K562 (cell line): Measurements from ENCODE around the gene FLCN. TPM values are rescaled to one million over a fixed set of nuclear protein-coding genes. Genes with fewer than 3 reads are reported as not detected.

ENCODE experiments used
- ATAC-seq: fragments of 200-7000 bp; cut with Tn5 transposase; 3 replicates; pipeline ENCODE4 v1.9.1; 2020; ENCODE audit warnings: moderate library complexity
- BruUV-seq: library from RNA; stranded (reverse); fragments of 400-500 nt; replicated peaks from 2 replicates; lab custom pipeline; 2021; lab: Mats Ljungman, UMichigan
- CTCF ChIA-PET: fragments of 300-600 bp; formaldehyde crosslinking; extraction: SDS; loops from one replicate; lab custom pipeline; 2021; ENCODE audit warnings: low intra/inter-chr PET ratio; lab: Yijun Ruan, JAX
- POLR2A ChIA-PET: fragments of 300-600, 350-650 bp; sonication (Branson Sonifier 250); formaldehyde crosslinking; extraction: SDS; loops from one replicate; lab custom pipeline; 2021; ENCODE audit warnings: antibody characterized with exemption, inconsistent platforms; lab: Yijun Ruan, JAX
- DNase-seq, 4 experiments: peaks; one replicate each; pipeline versions ENCODE4 v3.0.0 to v3.0.0-alpha.2; 2011 to 2018; ENCODE audit warnings: low spot score in 3 of 4, mixed read lengths in 3 of 4; ENCODE audit errors: extremely low read depth in 1 of 4
- FAIRE-seq: peaks from 2 replicates; lab custom pipeline; 2011; peaks lifted over from hg19 to GRCh38; lab: Jason Lieb, UNC
- H2AFZ ChIP-seq: 2 replicates; pipeline ENCODE4 v1.6.0; 2011; ENCODE audit warnings: low read depth, low read length, control low read depth, inconsistent platforms
- H3K27ac ChIP-seq: fragments of 200-600 bp; 3 replicates; pipeline ENCODE4 v1.8.0; 2011; ENCODE audit warnings: low read depth, mild to moderate bottlenecking, control low read depth, inconsistent platforms, low read length, moderate library complexity, mixed read lengths; ENCODE audit errors: extremely low read depth
- H3K27me3 ChIP-seq, 2 experiments: fragments of 300-600 bp in 1 of 2; 2 replicates in 1 of 2; 3 replicates in 1 of 2; pipeline versions ENCODE4 v1.6.0 to v1.8.0; 2011; ENCODE audit warnings: inconsistent platforms in 2 of 2, low read length in 2 of 2, mild to moderate bottlenecking in 1 of 2, mixed read lengths in 1 of 2, moderate library complexity in 1 of 2; ENCODE audit not compliant: control insufficient read depth in 2 of 2, insufficient read depth in 2 of 2
- H3K36me3 ChIP-seq: fragments of 300-600 bp; 3 replicates; pipeline ENCODE4 v1.8.0; 2011; ENCODE audit warnings: mild to moderate bottlenecking, low read length, inconsistent platforms; ENCODE audit not compliant: control insufficient read depth, insufficient read depth
- H3K4me1 ChIP-seq, 2 experiments: fragments of 200-600 bp in 1 of 2; replicated peaks in 1 of 2; 2 replicates in 1 of 2; 3 replicates in 1 of 2; pipeline versions ENCODE4 v1.5.1 to v1.8.0; 2011; ENCODE audit warnings: inconsistent platforms in 2 of 2, low read length in 2 of 2, mild to moderate bottlenecking in 1 of 2, mixed read lengths in 1 of 2, moderate library complexity in 1 of 2; ENCODE audit not compliant: control insufficient read depth in 2 of 2, insufficient read depth in 2 of 2
- H3K4me2 ChIP-seq: 2 replicates; pipeline ENCODE4 v1.6.1; 2011; ENCODE audit warnings: low read length, control low read depth, inconsistent platforms, mixed read lengths; ENCODE audit not compliant: insufficient read depth
- H3K4me3 ChIP-seq: fragments of 200-600 bp; sonication (generic), shearing (Covaris generic); 2 replicates; pipeline ENCODE4 v1.5.1; 2016; ENCODE audit warnings: control low read depth, inconsistent platforms
- H3K79me2 ChIP-seq: fragments of 200-600 bp; 3 replicates; pipeline ENCODE4 v1.8.0; 2011; ENCODE audit warnings: low read length, inconsistent platforms; ENCODE audit not compliant: control insufficient read depth, insufficient read depth
- H3K9ac ChIP-seq, 2 experiments: 2 replicates each; pipeline versions ENCODE4 v1.6.0 to v1.6.1; 2011; ENCODE audit warnings: low read depth in 2 of 2, low read length in 2 of 2, control low read depth in 1 of 2, inconsistent platforms in 1 of 2, mild to moderate bottlenecking in 1 of 2, mixed read lengths in 1 of 2; ENCODE audit not compliant: insufficient read depth in 1 of 2
- H3K9me1 ChIP-seq: one replicate; pipeline ENCODE4 v1.6.0; 2011; ENCODE audit warnings: inconsistent platforms, mild to moderate bottlenecking, low read length, moderate library complexity; ENCODE audit not compliant: control insufficient read depth, insufficient read depth
- H3K9me3 ChIP-seq: replicated peaks from 2 replicates; pipeline ENCODE4 v1.5.1; 2011; ENCODE audit warnings: low read depth, low read length, inconsistent platforms; ENCODE audit not compliant: control insufficient read depth, insufficient read depth
- H4K20me1 ChIP-seq: replicated peaks from 2 replicates; pipeline ENCODE4 v1.6.1; 2011; ENCODE audit warnings: low read length, inconsistent platforms, mixed read lengths; ENCODE audit not compliant: control insufficient read depth, insufficient read depth
- GTF2A2 ChIP-seq: IDR thresholded peaks from 2 replicates; pipeline ENCODE4 v1.6.1; 2016; ENCODE audit warnings: mild to moderate bottlenecking, missing genetic modification characterization, missing compliant biosample characterization
- HEY1 ChIP-seq: fragments of 250-450 bp; sonication (Bioruptor Pico); IDR thresholded peaks from 2 replicates; pipeline ENCODE4 v1.5.0; 2020; ENCODE audit warnings: mild to moderate bottlenecking, moderate library complexity, borderline replicate concordance
- MED1 ChIP-seq: sonication (generic); formaldehyde crosslinking; IDR thresholded peaks from 2 replicates; pipeline ENCODE4 v1.8.1; 2023; ENCODE audit warnings: missing genetic modification reagents, borderline replicate concordance
- NCOA6 ChIP-seq: fragments of 450-650 bp; IDR thresholded peaks from 2 replicates; pipeline ENCODE4 v1.6.1; 2017; ENCODE audit warnings: mild to moderate bottlenecking
- NFATC3 ChIP-seq: fragments of 450-650 bp; IDR thresholded peaks from 2 replicates; pipeline ENCODE4 v1.6.1; 2017; ENCODE audit warnings: mild to moderate bottlenecking
- RAD21 ChIP-seq, 2 experiments: fragments of 250-450 bp in 1 of 2; fragments of 450-650 bp in 1 of 2; sonication (Bioruptor Pico) in 1 of 2; formaldehyde crosslinking in 1 of 2; IDR thresholded peaks in 1 of 2; conservative IDR thresholded peaks in 1 of 2; 2 replicates each; pipeline versions ENCODE4 v1.4.0 to v1.8.0; 2020 to 2022; ENCODE audit warnings: mild to moderate bottlenecking in 2 of 2, moderate library complexity in 1 of 2
- RFX5 ChIP-seq: IDR thresholded peaks from 2 replicates; pipeline ENCODE4 v1.6.1; 2011; ENCODE audit warnings: low read depth, mild to moderate bottlenecking, improper control_type of control experiment, low read length
- SAFB ChIP-seq: fragments of 200-400 bp; formaldehyde crosslinking; IDR thresholded peaks from 2 replicates; pipeline ENCODE4 v1.6.1; 2017; ENCODE audit warnings: low read depth, low read length, borderline replicate concordance
- SNIP1 ChIP-seq: fragments of 450-650 bp; IDR thresholded peaks from 2 replicates; pipeline ENCODE4 v1.7.1; 2017; ENCODE audit warnings: low read depth, mild to moderate bottlenecking
- SREBF1 ChIP-seq: fragments of 150-350 bp; IDR thresholded peaks from 2 replicates; pipeline ENCODE4 v1.6.1; 2014; ENCODE audit warnings: antibody characterized with exemption, low read depth, low read length, borderline replicate concordance
- TAL1 ChIP-seq: fragments of 450-650 bp; IDR thresholded peaks from 2 replicates; pipeline ENCODE4 v1.6.1; 2016; ENCODE audit warnings: mild to moderate bottlenecking
- ZNF274 ChIP-seq: IDR thresholded peaks from 2 replicates; pipeline ENCODE4 v1.6.1; 2011; ENCODE audit warnings: low read depth, mild to moderate bottlenecking, low read length, moderate library complexity, borderline replicate concordance
- ZNF445 ChIP-seq: fragments of 250-450 bp; sonication (Bioruptor Pico); IDR thresholded peaks from 2 replicates; pipeline ENCODE4 v1.4.0; 2020; ENCODE audit warnings: low read depth, mild to moderate bottlenecking, moderate library complexity
- ZNF584 ChIP-seq: fragments of 200-800 bp; sonication (Bioruptor generic); IDR thresholded peaks from 2 replicates; pipeline ENCODE4 v1.6.1; 2016; ENCODE audit warnings: low read depth, mild to moderate bottlenecking, missing genetic modification characterization, missing compliant biosample characterization
- ZNF695 ChIP-seq: fragments of 450-650 bp; formaldehyde crosslinking; IDR thresholded peaks from 2 replicates; pipeline ENCODE4 v1.4.0; 2020; ENCODE audit warnings: mild to moderate bottlenecking, moderate library complexity
- WGBS: fragments of 100-300 bp; shearing (Covaris generic); methylation state at CpG from one replicate; pipeline ENCODE4 v1.1.6; 2016; ENCODE audit warnings: low coverage, mixed read lengths; ENCODE audit not compliant: insufficient coverage; ENCODE audit errors: missing lambda C conversion rate; 5-methylcytosine and 5-hydroxymethylcytosine counted together
- in situ Hi-C: fragments of 300-500 bp; cut with MboI; formaldehyde crosslinking; loops from 4 replicates; pipeline ENCODE4 v1.15.0; 2018; ENCODE audit warnings: inconsistent platforms, mixed read lengths
- intact Hi-C: fragments of 100-400 bp; cut with micrococcal nuclease; formaldehyde crosslinking; loops from 2 replicates; pipeline ENCODE4 v1.14.2; 2022
- polyA plus RNA-seq, 8 experiments: library from polyadenylated mRNA; depleted of rRNA in 4 of 8; stranded (reverse) in 5 of 8; unstranded in 3 of 8; fragments of >200 nt; fragmentation: Nextera tagmentation in 2 of 8; fragmentation: Illumina TruSeq in 1 of 8; extraction: Ambion mirVana in 2 of 8; extraction: Trizol in 1 of 8; gene quantifications; 2 replicates each; pipeline versions ENCODE4 v1.2.1 to v1.2.3, GENCODE V29; 2011 to 2014; ENCODE audit warnings: inconsistent platforms in 1 of 8, missing spikeins in 1 of 8
- total RNA-seq, 7 experiments: library from RNA; depleted of rRNA in 6 of 7; stranded (reverse); fragments of >200 nt in 6 of 7; fragmentation: Illumina TruSeq in 2 of 7; extraction: Trizol in 2 of 7; gene quantifications; 2 replicates each; pipeline versions ENCODE4 v1.2.1 to v1.2.3, GENCODE V29; 2011 to 2021; ENCODE audit warnings: low replicate concordance in 1 of 7
- TF ChIP-seq, protein P1 (sequence below): fragments of 450-650 bp; IDR thresholded peaks from 2 replicates; pipeline ENCODE4 v1.7.1; 2018; ENCODE audit warnings: mild to moderate bottlenecking, low read depth; ENCODE audit not compliant: partially characterized antibody
- TF ChIP-seq, protein P2 (sequence below): IDR thresholded peaks from 2 replicates; pipeline ENCODE4 v1.6.1; 2012; ENCODE audit warnings: low read depth, low read length, improper control_type of control experiment, borderline replicate concordance

The FLCN gene
- total and polyA plus RNA-seq, 9 of the 15 experiments (the other 6 are each of a cell fraction or from before 2014, with no cell fraction given): 1.6 to 33.5 (median 10.9) TPM

- BruUV-seq: no TSS peak
- POLR2A ChIA-PET: interaction anchor here (0.7 to 1.8 kb wide), 9 partner anchors 10 to 414 kb away, joined by 3 to 10 read pairs (median 3); no protein-coding TSS in a partner anchor
- intact Hi-C loops: loop anchor here (2.0 kb wide), 1 partner anchor 74 kb away; the partner anchor contains the start of gene PLD6
- TF ChIP-seq NFATC3 (no peak), SAFB (no peak), MED1 (CRISPR knock-in tag) (0 out of 2 replicates have a peak, but pooled peaks have one; percentile 53), SREBF1 (no peak), ZNF445 (no peak), ZNF274 (no peak), NCOA6 (no peak), RAD21 (CRISPR knock-in tag; conservative IDR thresholded peaks at IDR 0.05 in 1 of 2, IDR thresholded peaks at IDR 0.05 in 1 of 2) (no peak), ZNF695 (CRISPR knock-in tag) (no peak), ZNF584 (no peak), SNIP1 (no peak), RFX5 (no peak), TAL1 (no peak), GTF2A2 (tag) (no peak), HEY1 (no peak)
- TF ChIP-seq, protein P1, sequence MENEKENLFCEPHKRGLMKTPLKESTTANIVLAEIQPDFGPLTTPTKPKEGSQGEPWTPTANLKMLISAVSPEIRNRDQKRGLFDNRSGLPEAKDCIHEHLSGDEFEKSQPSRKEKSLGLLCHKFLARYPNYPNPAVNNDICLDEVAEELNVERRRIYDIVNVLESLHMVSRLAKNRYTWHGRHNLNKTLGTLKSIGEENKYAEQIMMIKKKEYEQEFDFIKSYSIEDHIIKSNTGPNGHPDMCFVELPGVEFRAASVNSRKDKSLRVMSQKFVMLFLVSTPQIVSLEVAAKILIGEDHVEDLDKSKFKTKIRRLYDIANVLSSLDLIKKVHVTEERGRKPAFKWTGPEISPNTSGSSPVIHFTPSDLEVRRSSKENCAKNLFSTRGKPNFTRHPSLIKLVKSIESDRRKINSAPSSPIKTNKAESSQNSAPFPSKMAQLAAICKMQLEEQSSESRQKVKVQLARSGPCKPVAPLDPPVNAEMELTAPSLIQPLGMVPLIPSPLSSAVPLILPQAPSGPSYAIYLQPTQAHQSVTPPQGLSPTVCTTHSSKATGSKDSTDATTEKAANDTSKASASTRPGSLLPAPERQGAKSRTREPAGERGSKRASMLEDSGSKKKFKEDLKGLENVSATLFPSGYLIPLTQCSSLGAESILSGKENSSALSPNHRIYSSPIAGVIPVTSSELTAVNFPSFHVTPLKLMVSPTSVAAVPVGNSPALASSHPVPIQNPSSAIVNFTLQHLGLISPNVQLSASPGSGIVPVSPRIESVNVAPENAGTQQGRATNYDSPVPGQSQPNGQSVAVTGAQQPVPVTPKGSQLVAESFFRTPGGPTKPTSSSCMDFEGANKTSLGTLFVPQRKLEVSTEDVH: peak; percentile 95
- TF ChIP-seq, protein P2, sequence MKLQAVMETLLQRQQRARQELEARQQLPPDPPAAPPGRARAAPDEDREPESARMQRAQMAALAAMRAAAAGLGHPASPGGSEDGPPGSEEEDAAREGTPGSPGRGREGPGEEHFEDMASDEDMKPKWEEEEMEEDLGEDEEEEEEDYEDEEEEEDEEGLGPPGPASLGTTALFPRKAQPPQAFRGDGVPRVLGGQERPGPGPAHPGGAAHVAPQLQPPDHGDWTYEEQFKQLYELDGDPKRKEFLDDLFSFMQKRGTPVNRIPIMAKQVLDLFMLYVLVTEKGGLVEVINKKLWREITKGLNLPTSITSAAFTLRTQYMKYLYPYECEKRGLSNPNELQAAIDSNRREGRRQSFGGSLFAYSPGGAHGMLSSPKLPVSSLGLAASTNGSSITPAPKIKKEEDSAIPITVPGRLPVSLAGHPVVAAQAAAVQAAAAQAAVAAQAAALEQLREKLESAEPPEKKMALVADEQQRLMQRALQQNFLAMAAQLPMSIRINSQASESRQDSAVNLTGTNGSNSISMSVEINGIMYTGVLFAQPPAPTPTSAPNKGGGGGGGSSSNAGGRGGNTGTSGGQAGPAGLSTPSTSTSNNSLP: no peak
These were observed 43.9 kb upstream of the FLCN start, which contains the start of gene COPS3 for GRCh38 chr17:17280613-17281549. Gene COPS3, minus strand, starts transcription at chr17:17281246. Its CDS starts 60 bp downstream, at chr17:17281186.

More at GRCh38 chr17:17280613-17281549, 43.9 kb upstream of the FLCN start, which contains the start of gene COPS3:
- H2AFZ ChIP-seq: peak within 1 kb of the TSS; percentile 90
- WGBS: 1% methylated on average over 49 of the region's 80 CpGs
- CTCF ChIA-PET: no interaction called here
- peaks cover 7% of the 10 kb centered on the region; the same call in 1 of the 2 replicates for H4K20me1 ChIP-seq
- peak within 1 kb of the TSS; percentile 95 for H3K4me3 ChIP-seq
- no peaks in the 10 kb centered on the region for H3K9me3 ChIP-seq
- H3K4me2 ChIP-seq: peak within 1 kb of the TSS; percentile 90
- peaks cover 54% of the 10 kb centered on the region for H3K79me2 ChIP-seq
- DNase-seq: peak; percentile 92 to 97 (median 94)
- peak within 1 kb of the TSS; percentile 99 for H3K9ac ChIP-seq
- peaks cover 32% of the 10 kb centered on the region; the same call in 2 of the 3 replicates for H3K36me3 ChIP-seq
- H3K27ac ChIP-seq: peak within 1 kb of the TSS; percentile 98
- FAIRE-seq: peak; percentile 93
- in situ Hi-C loops: no loop called here
- H3K9me1 ChIP-seq: no peaks in the 10 kb centered on the region
- no peaks in the 10 kb centered on the region for H3K27me3 ChIP-seq
- H3K4me1 ChIP-seq: peaks cover 20 to 22% of the 10 kb centered on the region in 2 experiments; a peak in 4 of 5 replicates
- ATAC-seq: peak; percentile 96
